HepG2 (cell line): ENCODE measurements around the gene EXPH5. TPM values are rescaled to one million over a fixed set of nuclear protein-coding genes. Genes with fewer than 3 reads are reported as not detected.

Source experiments
- ATAC-seq: fragments of 200-7000 bp; cut with Tn5 transposase; 3 replicates; pipeline ENCODE4 v1.9.1; 2020; ENCODE audit warnings: mild to moderate bottlenecking, moderate library complexity
- BruUV-seq: library from RNA; stranded (reverse); fragments of 400-500 nt; replicated peaks from 2 replicates; lab custom pipeline; 2021; lab: Mats Ljungman, UMichigan
- CTCF ChIA-PET: fragments of 300-600 bp; formaldehyde crosslinking; extraction: SDS; loops from one replicate; lab custom pipeline; 2021; ENCODE audit warnings: low total read pairs, inconsistent platforms, low intra/inter-chr PET ratio; lab: Yijun Ruan, JAX
- POLR2A ChIA-PET: fragments of 350-600 bp; sonication (Branson Sonifier 250); formaldehyde crosslinking; loops from one replicate; lab custom pipeline; 2020; ENCODE audit warnings: antibody characterized with exemption, inconsistent platforms; lab: Yijun Ruan, JAX
- DNase-seq: peaks from one replicate; pipeline ENCODE4 v3.0.0-alpha.2; 2015; ENCODE audit warnings: low spot score
- FAIRE-seq: peaks from 3 replicates; lab custom pipeline; 2011; peaks lifted over from hg19 to GRCh38; lab: Jason Lieb, UNC
- H2AFZ ChIP-seq: one replicate; pipeline ENCODE4 v1.6.1; 2011; ENCODE audit warnings: low read length, inconsistent platforms
- H3K27ac ChIP-seq: fragments of 300-600 bp; 3 replicates; pipeline ENCODE4 v1.8.0; 2011; ENCODE audit warnings: mixed run types, mild to moderate bottlenecking, mixed read lengths, low read length, inconsistent platforms; ENCODE audit not compliant: insufficient read depth; ENCODE audit errors: extremely low read length
- H3K27me3 ChIP-seq, 2 experiments: fragments of 200-600 bp in 1 of 2; 2 replicates in 1 of 2; 3 replicates in 1 of 2; pipeline versions ENCODE4 v1.6.0 to v1.8.0; 2011; ENCODE audit warnings: low read length in 2 of 2, mild to moderate bottlenecking in 2 of 2, moderate library complexity in 2 of 2, inconsistent platforms in 1 of 2; ENCODE audit not compliant: insufficient read depth in 2 of 2, control insufficient read depth in 1 of 2
- H3K36me3 ChIP-seq, 2 experiments: fragments of 200-600 bp in 1 of 2; replicated peaks in 1 of 2; 2 replicates in 1 of 2; 3 replicates in 1 of 2; pipeline versions ENCODE4 v1.5.1 to v1.8.0; 2011; ENCODE audit warnings: low read length in 2 of 2, inconsistent platforms in 1 of 2; ENCODE audit not compliant: insufficient read depth in 2 of 2, control insufficient read depth in 1 of 2
- H3K4me1 ChIP-seq: 2 replicates; pipeline ENCODE4 v1.5.1; 2012; ENCODE audit warnings: low read length, inconsistent platforms; ENCODE audit not compliant: insufficient read depth
- H3K4me2 ChIP-seq: 2 replicates; pipeline ENCODE4 v1.6.0; 2011; ENCODE audit warnings: low read depth, low read length, inconsistent platforms
- H3K4me3 ChIP-seq, 3 experiments: fragments of 200-600 bp in 1 of 3; sonication (generic), shearing (Covaris generic) in 1 of 3; replicated peaks in 1 of 3; 2 replicates each; pipeline ENCODE4 v1.5.1; 2011 to 2016; ENCODE audit warnings: low read length in 3 of 3, inconsistent platforms in 2 of 3, low read depth in 2 of 3, mild to moderate bottlenecking in 2 of 3, control low read depth in 1 of 3, mixed read lengths in 1 of 3; ENCODE audit not compliant: insufficient read depth in 1 of 3
- H3K79me2 ChIP-seq: one replicate; pipeline ENCODE4 v1.6.1; 2011; ENCODE audit warnings: low read length, inconsistent platforms; ENCODE audit not compliant: insufficient read depth
- H3K9ac ChIP-seq: 2 replicates; pipeline ENCODE4 v1.6.0; 2011; ENCODE audit warnings: mild to moderate bottlenecking, low read depth, low read length, inconsistent platforms; ENCODE audit not compliant: insufficient read depth
- H3K9me3 ChIP-seq: 2 replicates; pipeline ENCODE4 v1.5.1; 2012; ENCODE audit warnings: mild to moderate bottlenecking, low read length
- H4K20me1 ChIP-seq: 2 replicates; pipeline ENCODE4 v1.6.0; 2011; ENCODE audit warnings: inconsistent platforms, mild to moderate bottlenecking, low read length, moderate library complexity; ENCODE audit not compliant: insufficient read depth
- AHDC1 ChIP-seq: sonication (generic); formaldehyde crosslinking; IDR thresholded peaks from 2 replicates; pipeline ENCODE4 v1.5.1; 2020; ENCODE audit warnings: mild to moderate bottlenecking, missing genetic modification reagents, borderline replicate concordance
- SSRP1 ChIP-seq: IDR thresholded peaks from 2 replicates; pipeline ENCODE4 v1.6.1; 2016; ENCODE audit warnings: control low read depth
- WGBS: methylation state at CpG from one replicate; pipeline ENCODE4 v1.1.6; 2017; ENCODE audit warnings: low lambda C conversion rate; 5-methylcytosine and 5-hydroxymethylcytosine counted together
- in situ Hi-C: cut with HindIII; loops from 2 replicates; pipeline ENCODE4 v1.10.0; 2017; ENCODE audit warnings: low pct_unique_long_range_greater_than_20kb; ENCODE audit not compliant: extremely low pct_ligation_motif_present
- intact Hi-C: fragments of 100-400 bp; cut with micrococcal nuclease; formaldehyde crosslinking; loops from one replicate; pipeline ENCODE4 v1.10.0; 2022; ENCODE audit not compliant: unreplicated experiment
- polyA plus RNA-seq, 8 experiments: library from polyadenylated mRNA; depleted of rRNA in 3 of 8; stranded (reverse) in 7 of 8; unstranded in 1 of 8; fragments of >200 nt; fragmentation: Illumina TruSeq in 4 of 8; extraction: Trizol in 4 of 8; gene quantifications; 2 replicates each; pipeline versions ENCODE4 v1.2.1 to v1.2.3, GENCODE V29; 2011 to 2016; ENCODE audit warnings: low read depth in 4 of 8, missing spikeins in 1 of 8, mixed read lengths in 1 of 8; ENCODE audit not compliant: insufficient read depth in 1 of 8
- total RNA-seq, 5 experiments: library from RNA; depleted of rRNA; stranded (reverse); fragments of >200 nt; fragmentation: Illumina TruSeq; extraction: Trizol; gene quantifications; 2 replicates each; pipeline ENCODE4 v1.2.3, GENCODE V29; 2016; ENCODE audit warnings: low read depth in 1 of 5

The EXPH5 gene
- total and polyA plus RNA-seq, 2 of the 13 experiments (the other 11 are each of a cell fraction or from before 2014, with no cell fraction given), result under 0.01 to 0.02 TPM

GRCh38 chr11:108466405-108466804, 127.2 kb downstream of the EXPH5 start:
- no peak for ATAC-seq
- intact Hi-C loops (no loop called here), in situ Hi-C loops (no loop called here)
- H2AFZ ChIP-seq, result no peak overlapping the region
- H3K4me2 ChIP-seq, result peak overlapping the region; percentile 75
- peaks cover 14% of the 10 kb centered on the region for H3K4me1 ChIP-seq
- H3K9ac ChIP-seq, result peak overlapping the region; percentile 97
- peak overlapping the region; percentile 99 for H3K27ac ChIP-seq
- no TSS peak for BruUV-seq
- no peaks in the 10 kb centered on the region for H3K79me2 ChIP-seq
- no peaks in the 10 kb centered on the region for H3K9me3 ChIP-seq
- peak overlapping the region; percentile 66 to 82 (median 81) for H3K4me3 ChIP-seq
- H3K27me3 ChIP-seq, result no peaks in the 10 kb centered on the region; a peak in 1 of 5 replicates
- no peaks in the 10 kb centered on the region for H3K36me3 ChIP-seq
- CTCF ChIA-PET, result no interaction called here
- no peak for TF ChIP-seq SSRP1
- 0 out of 2 replicates have a peak, but pooled peaks have one; percentile 6 for TF ChIP-seq AHDC1
- 60% methylated on average over 7 of the region's 7 CpGs for WGBS
- POLR2A ChIA-PET, result interaction anchor here (1.5 kb wide), 1 partner anchor 32 kb away, joined by 5 read pairs; the partner anchor contains the start of gene POGLUT3
- no peak for DNase-seq
- FAIRE-seq, result no peak
- no peaks in the 10 kb centered on the region for H4K20me1 ChIP-seq

Other genes with a start within 250 kb of the EXPH5 start
- gene C11orf65, start 126.2 kb downstream of the EXPH5 start, total RNA-seq (2016; rRNA removed; fragmentation: Illumina TruSeq; extraction: Trizol), result 0.34 and 0.42 TPM in 2 replicates
- 0.38 TPM in 1 of 2 replicates, not detected in the other for gene C11orf65, start 126.2 kb downstream of the EXPH5 start, polyA plus RNA-seq (2011; rRNA removed)
- 17.2 and 22.0 TPM in 2 replicates for gene POGLUT3, start 95.4 kb downstream of the EXPH5 start, total RNA-seq (2016; rRNA removed; fragmentation: Illumina TruSeq; extraction: Trizol)
- gene POGLUT3, start 95.4 kb downstream of the EXPH5 start, polyA plus RNA-seq (2011; rRNA removed), result 10.6 and 14.3 TPM in 2 replicates
- gene DDX10, start 71.3 kb upstream of the EXPH5 start, total RNA-seq (2016; rRNA removed; fragmentation: Illumina TruSeq; extraction: Trizol), result 32.0 and 39.5 TPM in 2 replicates
- gene DDX10, start 71.3 kb upstream of the EXPH5 start, polyA plus RNA-seq (2011; rRNA removed), result 14.8 and 17.0 TPM in 2 replicates